ENCODE data around the gene TCEA2.
A peak's percentile ranks its signal among the peaks of the same experiment; 100 is the strongest.

TCEA2 gene

GRCh38 chr20:64080013-64080812, 17.2 kb downstream of the TCEA2 start, which contains the start of gene OPRL1:
OPRL1 (plus strand) TSS chr20:64080082; CDS start chr20:64092721, 12,639 bp downstream.
- no peaks in the 10 kb centered on the region for H3K36me3 ChIP-seq (ENCODE audit: low read length)
- TF ChIP-seq CTCF (IDR thresholded peaks at IDR 0.05; ENCODE audit: insufficient read depth, low read length, poor library complexity, severe bottlenecking) (no peak), EZH2phosphoT487 (conservative IDR thresholded peaks at IDR 0.05; ENCODE audit: low read length) (no peak)
- H3K9me3 ChIP-seq (ENCODE audit: insufficient read depth, low read length) = no peaks in the 10 kb centered on the region
- H4K20me1 ChIP-seq (ENCODE audit: low read depth, low read length) = no peaks in the 10 kb centered on the region
- peak within 1 kb of the TSS; percentile 68 for H3K4me3 ChIP-seq (ENCODE audit: insufficient read depth, low read length, poor library complexity, severe bottlenecking)
- H2AFZ ChIP-seq (ENCODE audit: low read depth, low read length, severe bottlenecking) = peak within 1 kb of the TSS; percentile 43
- peak within 1 kb of the TSS; percentile 91 for H3K9ac ChIP-seq (ENCODE audit: low read length)
- peak within 1 kb of the TSS; percentile 87 for H3K4me2 ChIP-seq (ENCODE audit: low read depth, low read length, poor library complexity, severe bottlenecking)
- H3K27me3 ChIP-seq (ENCODE audit: low read length) = no peaks in the 10 kb centered on the region
- peak within 1 kb of the TSS; percentile 95 for H3K27ac ChIP-seq (ENCODE audit: low read depth, low read length)
- no peaks in the 10 kb centered on the region for H3K79me2 ChIP-seq (ENCODE audit: insufficient read depth, low read length)
- H3F3A ChIP-seq (ENCODE audit: insufficient read depth) = peaks cover 36% of the 10 kb centered on the region
- no peaks in the 10 kb centered on the region for H3K9me2 ChIP-seq (replicated peaks; ENCODE audit: insufficient read depth, low read length)

- Histone ChIP-seq H3K9ac (ENCODE audit: low read length) (peak overlapping the region; percentile 52; the same call in 1 of the 2 replicates), H3K27me3 (ENCODE audit: low read length) (no peaks in the 10 kb centered on the region)
Measured at GRCh38 chr20:64080813-64081623, 18.0 kb downstream of the TCEA2 start.

GRCh38 chr20:64081624-64081964, 18.6 kb downstream of the TCEA2 start:
- Histone ChIP-seq H3K79me2 (ENCODE audit: insufficient read depth, low read length) (no peaks in the 10 kb centered on the region), H3K27me3 (ENCODE audit: low read length) (no peaks in the 10 kb centered on the region), H2AFZ (ENCODE audit: low read depth, low read length, severe bottlenecking) (no peak overlapping the region), H3K9ac (ENCODE audit: low read length) (no peak overlapping the region), H4K20me1 (ENCODE audit: low read depth, low read length) (no peaks in the 10 kb centered on the region), H3F3A (ENCODE audit: insufficient read depth) (peaks cover 36% of the 10 kb centered on the region), H3K27ac (ENCODE audit: low read depth, low read length) (no peak overlapping the region), H3K4me2 (ENCODE audit: low read depth, low read length, poor library complexity, severe bottlenecking) (no peak overlapping the region), H3K36me3 (ENCODE audit: low read length) (no peaks in the 10 kb centered on the region), H3K9me2 (replicated peaks; ENCODE audit: insufficient read depth, low read length) (no peaks in the 10 kb centered on the region), H3K4me3 (ENCODE audit: insufficient read depth, low read length, poor library complexity, severe bottlenecking) (no peak overlapping the region), H3K9me3 (ENCODE audit: insufficient read depth, low read length) (no peaks in the 10 kb centered on the region)
- TF ChIP-seq CTCF (IDR thresholded peaks at IDR 0.05; ENCODE audit: insufficient read depth, low read length, poor library complexity, severe bottlenecking) (no peak), EZH2phosphoT487 (conservative IDR thresholded peaks at IDR 0.05; ENCODE audit: low read length) (no peak)

More at GRCh38 chr20:64080813-64081623, 18.0 kb downstream of the TCEA2 start:
- Histone ChIP-seq H3K9me2 (replicated peaks; ENCODE audit: insufficient read depth, low read length) (no peaks in the 10 kb centered on the region), H3K9me3 (ENCODE audit: insufficient read depth, low read length) (no peaks in the 10 kb centered on the region), H3K36me3 (ENCODE audit: low read length) (no peaks in the 10 kb centered on the region), H3K4me3 (ENCODE audit: insufficient read depth, low read length, poor library complexity, severe bottlenecking) (no peak overlapping the region), H4K20me1 (ENCODE audit: low read depth, low read length) (no peaks in the 10 kb centered on the region), H3K79me2 (ENCODE audit: insufficient read depth, low read length) (no peaks in the 10 kb centered on the region), H3F3A (ENCODE audit: insufficient read depth) (peaks cover 36% of the 10 kb centered on the region), H2AFZ (ENCODE audit: low read depth, low read length, severe bottlenecking) (no peak overlapping the region), H3K4me2 (ENCODE audit: low read depth, low read length, poor library complexity, severe bottlenecking) (no peak overlapping the region), H3K27ac (ENCODE audit: low read depth, low read length) (no peak overlapping the region)
- TF ChIP-seq CTCF (IDR thresholded peaks at IDR 0.05; ENCODE audit: insufficient read depth, low read length, poor library complexity, severe bottlenecking) = no peak
- no peak for TF ChIP-seq EZH2phosphoT487 (conservative IDR thresholded peaks at IDR 0.05; ENCODE audit: low read length)
